Globus pallidus (tissue), 1 donor: Measurements from ENCODE around the gene ERICH6B.
"Not testable (repeated sequence)": the region's sequence is repeated elsewhere in the genome, so short reads cannot be mapped to it uniquely, and the experiment has no call there.

Experiments used
- DNase-seq: peaks from one replicate; pipeline ENCODE4 v3.0.0-alpha.2; 2015; ENCODE audit warnings: low spot score

Gene ERICH6B

DNA sequence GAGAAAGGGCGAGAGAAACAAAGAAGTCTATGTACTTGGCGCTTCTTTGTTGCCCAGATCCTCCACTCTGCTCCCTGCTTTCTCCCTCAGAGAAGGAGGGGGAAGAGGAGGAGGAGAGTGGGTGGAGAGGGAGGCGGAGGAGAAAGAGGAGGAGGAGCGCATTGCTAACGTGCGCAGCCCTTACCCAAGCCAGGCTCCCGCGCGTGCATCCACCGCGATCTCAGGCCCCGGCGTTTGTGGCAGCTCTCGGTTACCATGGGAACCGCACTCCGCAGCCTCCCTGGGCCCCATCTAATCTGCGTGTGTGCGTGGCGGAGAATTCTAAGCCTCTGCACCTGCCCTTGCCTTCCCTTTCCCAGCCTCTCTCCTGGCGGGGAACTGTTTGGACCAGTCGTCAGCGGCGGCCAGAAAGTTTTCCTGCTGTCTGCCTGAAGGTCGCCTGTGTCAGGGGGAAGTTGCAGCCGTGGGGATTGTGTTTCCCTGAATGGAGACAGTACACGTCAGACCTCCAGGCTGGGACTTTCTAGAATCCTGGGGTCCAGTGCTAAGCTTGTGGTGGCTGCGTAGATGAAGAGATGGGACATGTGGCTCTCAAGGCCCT is at the start of gene ERICH6B:
Gene ERICH6B, minus strand, starts transcription at position 239 of the 601 bp plus-strand sequence. CDS start 18,734 bp downstream, outside the sequence.
- DNase-seq: peak; percentile 54

GRCh38 chr13:45662903-45663302 is 47.4 kb upstream of the ERICH6B start:
- not testable (repeated sequence) for DNase-seq

GRCh38 chr13:45662162-45662561 is 46.6 kb upstream of the ERICH6B start:
- DNase-seq: no peak

- DNase-seq: not testable (repeated sequence)
These were observed 44.9 kb upstream of the ERICH6B start for GRCh38 chr13:45660458-45660857.

DNA sequence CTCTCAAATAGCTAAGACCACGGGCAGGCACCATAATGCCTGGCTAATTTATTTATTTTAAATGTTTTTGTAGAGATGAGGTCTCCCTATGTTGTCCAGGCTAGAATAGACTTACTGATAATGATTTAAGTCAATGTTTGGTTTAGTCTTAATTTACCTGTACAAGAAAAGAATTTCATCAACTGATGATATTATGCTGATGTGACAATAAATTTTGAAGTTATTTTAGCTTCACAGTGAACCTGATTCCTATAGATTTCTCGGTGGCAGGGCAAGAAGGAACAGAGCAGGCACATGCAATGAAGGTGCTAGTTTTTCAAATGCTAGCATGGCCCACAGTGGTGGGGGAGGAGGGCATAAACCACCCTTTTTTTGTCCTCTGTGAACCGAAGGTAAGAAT is 44.0 kb upstream of the ERICH6B start:
- DNase-seq: no peak

GRCh38 chr13:45658586-45659235 is 43.2 kb upstream of the ERICH6B start:
- no peak for DNase-seq

- DNase-seq: no peak
These were observed 39.3 kb upstream of the ERICH6B start for GRCh38 chr13:45654633-45655349.

DNA sequence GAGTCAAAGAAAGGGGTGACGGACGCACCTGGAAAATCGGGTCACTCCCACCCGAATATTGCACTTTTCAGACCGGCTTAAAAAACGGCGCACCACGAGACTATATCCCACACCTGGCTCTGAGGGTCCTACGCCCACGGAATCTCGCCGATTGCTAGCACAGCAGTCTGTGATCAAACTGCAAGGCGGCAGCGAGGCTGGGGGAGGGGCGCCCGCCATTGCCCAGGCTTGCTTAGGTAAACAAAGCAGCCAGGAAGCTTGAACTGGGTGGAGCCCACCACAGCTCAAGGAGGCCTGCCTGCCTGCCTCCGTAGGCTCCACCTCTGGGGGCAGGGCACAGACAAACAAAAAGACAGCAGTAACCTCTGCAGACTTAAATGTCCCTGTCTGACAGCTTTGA is 29.7 kb upstream of the ERICH6B start:
- DNase-seq: not testable (repeated sequence)

- DNase-seq: not testable (repeated sequence)
These were observed 26.6 kb upstream of the ERICH6B start for GRCh38 chr13:45642159-45642558.

- DNase-seq: not testable (repeated sequence)
These were observed 19.8 kb upstream of the ERICH6B start for GRCh38 chr13:45635291-45635690.

DNA sequence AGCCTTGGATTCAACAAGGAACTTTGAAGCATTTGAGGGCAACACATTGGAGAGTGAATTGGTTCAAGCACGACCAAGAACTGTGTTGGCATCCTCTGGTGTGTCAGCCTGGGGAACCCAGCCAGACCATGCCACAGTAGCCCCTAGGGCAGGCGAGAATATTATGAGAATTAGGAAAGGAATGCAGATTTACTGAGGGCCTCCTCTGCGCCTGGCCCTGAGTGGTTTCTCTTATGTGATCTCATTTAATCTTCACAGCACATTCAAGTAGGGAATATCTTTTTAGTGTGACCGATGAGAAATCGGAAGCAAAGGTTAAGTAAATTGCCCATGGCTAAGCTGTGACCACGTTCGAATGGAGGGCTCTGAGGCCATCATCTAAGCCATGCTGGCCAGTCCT is 15.3 kb upstream of the ERICH6B start:
- DNase-seq: no peak

- DNase-seq: no peak
These were observed 14.4 kb upstream of the ERICH6B start for GRCh38 chr13:45629940-45630339.

DNA sequence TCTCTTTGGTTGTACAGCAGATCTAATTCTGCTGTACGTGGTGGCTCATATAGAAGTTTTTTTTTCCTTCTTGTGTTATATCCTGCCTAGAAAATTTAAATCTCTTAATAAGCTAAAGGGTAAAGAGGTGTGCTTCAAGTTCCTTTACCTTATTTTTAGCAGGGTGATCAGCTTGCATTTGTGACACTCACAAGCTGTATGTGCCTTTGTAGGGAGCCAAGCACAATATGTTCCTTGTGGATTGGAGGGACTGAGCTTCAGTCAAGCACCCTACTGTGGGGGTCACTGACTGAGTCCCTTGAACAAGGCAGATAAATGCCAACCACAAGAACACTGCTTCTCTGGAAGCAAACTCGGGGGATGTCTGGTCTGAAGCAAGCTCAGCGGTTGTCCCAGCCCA is 12.6 kb upstream of the ERICH6B start:
- DNase-seq: no peak

DNA sequence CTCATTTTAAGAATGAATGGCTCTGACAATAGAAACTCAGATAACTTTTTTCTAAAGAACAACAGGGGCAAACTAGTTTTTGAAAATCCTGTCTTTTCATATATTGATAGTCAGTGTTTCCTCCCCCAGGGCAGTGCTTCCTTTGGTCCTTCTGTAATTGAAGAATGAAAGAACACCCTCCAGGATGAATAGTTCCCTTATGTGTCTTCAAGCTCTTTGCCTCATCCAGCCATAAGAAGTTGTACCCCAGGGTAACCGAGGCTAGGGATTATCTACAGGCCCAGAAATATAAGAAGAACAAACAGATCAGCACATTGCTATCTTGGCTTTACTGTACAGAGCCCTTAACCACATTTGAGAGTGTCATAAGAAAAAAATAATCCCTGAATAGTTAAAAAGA is 12.1 kb upstream of the ERICH6B start:
- no peak for DNase-seq

- DNase-seq: no peak
These were observed 11.3 kb upstream of the ERICH6B start for GRCh38 chr13:45626731-45627374.

- DNase-seq: no peak
These were observed 8.1 kb upstream of the ERICH6B start for GRCh38 chr13:45623516-45624090.

DNA sequence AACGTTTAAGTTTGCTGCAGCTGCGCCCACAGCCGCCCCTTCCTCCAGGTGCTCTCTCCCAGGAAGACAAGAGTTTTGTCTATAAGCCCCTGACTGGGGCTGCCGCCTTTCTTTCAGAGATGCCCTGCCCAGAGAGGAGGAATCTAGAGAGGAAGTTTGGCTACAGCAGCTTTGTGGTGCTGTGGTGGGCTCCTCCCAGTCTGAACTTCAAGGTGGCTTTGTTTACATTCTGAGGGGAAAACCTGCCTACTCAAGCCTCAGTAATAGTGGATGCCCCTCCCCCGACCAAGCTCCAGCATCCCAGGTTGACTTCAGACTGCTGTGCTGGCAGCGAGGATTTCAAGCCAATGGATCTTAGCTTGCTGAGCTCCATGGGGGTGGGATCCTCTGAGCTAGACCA is 6.4 kb upstream of the ERICH6B start:
- no peak for DNase-seq

DNA sequence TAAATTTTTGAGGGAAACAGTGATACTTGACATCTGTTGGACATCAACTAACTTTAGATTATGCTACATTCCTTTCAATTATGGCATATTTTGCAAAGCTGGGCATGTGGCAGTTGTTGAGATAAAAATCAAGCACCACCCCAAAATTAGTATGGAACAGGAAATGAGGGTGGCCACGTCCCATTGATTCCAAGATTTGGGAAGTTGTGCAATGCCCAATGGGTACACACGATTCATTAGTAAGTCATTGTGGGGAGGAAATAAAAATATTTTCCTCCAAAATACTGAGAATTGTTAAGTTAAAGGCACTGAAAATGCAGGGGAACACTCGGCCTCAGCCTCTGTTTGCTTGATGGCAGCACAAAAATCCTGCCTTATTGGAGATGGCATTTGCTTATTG is 7.6 kb downstream of the ERICH6B start:
- no peak for DNase-seq

- no peak for DNase-seq
These were observed 10.6 kb downstream of the ERICH6B start for GRCh38 chr13:45604892-45605291.

GRCh38 chr13:45603338-45603737 is 12.2 kb downstream of the ERICH6B start:
- no peak for DNase-seq

- DNase-seq: no peak
These were observed 13.1 kb downstream of the ERICH6B start for GRCh38 chr13:45602183-45603170.
